Retina (tissue), 1 donor: ENCODE results near the gene PLCXD1.
"Not testable (repeated sequence)": the region's sequence is repeated elsewhere in the genome, so short reads cannot be mapped to it uniquely, and the experiment has no call there.

ENCODE experiments used
- DNase-seq: peaks from one replicate; pipeline ENCODE4 v3.0.0-alpha.2; 2016

Gene PLCXD1

GRCh38 chrX:318739-319578, 37.8 kb downstream of the PLCXD1 start, which contains the start of gene GTPBP6:
Gene GTPBP6 (minus strand): TSS chrX:318796. CDS start chrX:318787, 9 bp downstream.
- DNase-seq: peak; percentile 98

- DNase-seq: no peak
Observed at GRCh38 chrX:319579-320125, 38.5 kb downstream of the PLCXD1 start.

GRCh38 chrX:320126-320783, 39.1 kb downstream of the PLCXD1 start:
- DNase-seq: peak; percentile 45

GRCh38 chrX:323721-324628, 42.8 kb downstream of the PLCXD1 start:
- DNase-seq: peak; percentile 71

- DNase-seq: not testable (repeated sequence)
Observed at GRCh38 chrX:324664-325063, 43.5 kb downstream of the PLCXD1 start.

- DNase-seq: no peak
Observed at GRCh38 chrX:327660-328126, 46.5 kb downstream of the PLCXD1 start.

GRCh38 chrX:329291-329910, 48.2 kb downstream of the PLCXD1 start:
- no peak for DNase-seq

GRCh38 chrX:330141-330725, 49.1 kb downstream of the PLCXD1 start:
- not testable (repeated sequence) for DNase-seq

GRCh38 chrX:330726-331150, 49.6 kb downstream of the PLCXD1 start:
- DNase-seq: no peak

- peak; percentile 77 for DNase-seq
Observed at GRCh38 chrX:331151-331824, 50.1 kb downstream of the PLCXD1 start.

- no peak for DNase-seq
Observed at GRCh38 chrX:331825-332495, 50.8 kb downstream of the PLCXD1 start.

- no peak for DNase-seq
Observed at GRCh38 chrX:332496-332860, 51.3 kb downstream of the PLCXD1 start.

- no peak for DNase-seq
Observed at GRCh38 chrX:332916-333610, 51.9 kb downstream of the PLCXD1 start.

GRCh38 chrX:333611-334311, 52.6 kb downstream of the PLCXD1 start:
- DNase-seq: no peak

GRCh38 chrX:334331-334891, 53.2 kb downstream of the PLCXD1 start:
- no peak for DNase-seq

- DNase-seq: no peak
Observed at GRCh38 chrX:334971-335757, 54.0 kb downstream of the PLCXD1 start.

GRCh38 chrX:335758-336155, 54.6 kb downstream of the PLCXD1 start:
- DNase-seq: no peak

GRCh38 chrX:336227-336626, 55.0 kb downstream of the PLCXD1 start:
- DNase-seq: no peak
